CD8-positive, alpha-beta memory T cell (primary cell): ENCODE data around the gene TMED3. TPM values are rescaled to one million over a fixed set of nuclear protein-coding genes. Genes with fewer than 3 reads are reported as not detected.

ENCODE experiments used
- CTCF ChIA-PET: fragments of 350-600 bp; sonication (Branson Sonifier 250); formaldehyde crosslinking; loops from one replicate; lab custom pipeline; 2021; ENCODE audit warnings: antibody characterized with exemption; lab: Charles Lee
- POLR2A ChIA-PET: fragments of 350-600 bp; sonication (Branson Sonifier 250); formaldehyde crosslinking; loops from one replicate; lab custom pipeline; 2021; ENCODE audit warnings: antibody characterized with exemption; lab: Charles Lee
- DNase-seq, 5 donors: peaks; one replicate each; pipeline versions ENCODE4 v3.0.0 to v3.0.0-alpha.2; 2020 to 2022; ENCODE audit warnings: mixed read lengths in 1 of 5
- H3K27ac ChIP-seq: one replicate; pipeline ENCODE4 v1.7.0; 2013; ENCODE audit warnings: low read depth, mild to moderate bottlenecking, low read length, moderate library complexity
- H3K27me3 ChIP-seq: 2 replicates; pipeline ENCODE4 v1.7.0; 2013; ENCODE audit warnings: low read length, mild to moderate bottlenecking; ENCODE audit not compliant: insufficient read depth, poor library complexity, severe bottlenecking
- H3K36me3 ChIP-seq: 2 replicates; pipeline ENCODE4 v1.7.0; 2013; ENCODE audit warnings: mild to moderate bottlenecking, low read length, moderate library complexity; ENCODE audit not compliant: insufficient read depth
- H3K4me1 ChIP-seq: 2 replicates; pipeline ENCODE4 v1.7.0; 2013; ENCODE audit warnings: mild to moderate bottlenecking, low read length, moderate library complexity; ENCODE audit not compliant: insufficient read depth
- H3K4me3 ChIP-seq: 2 replicates; pipeline ENCODE4 v1.7.0; 2013; ENCODE audit warnings: mild to moderate bottlenecking, low read length
- H3K9me3 ChIP-seq: 2 replicates; pipeline ENCODE4 v1.7.0; 2013; ENCODE audit warnings: mild to moderate bottlenecking, low read length
- H3K27ac Mint-ChIP-seq, 8 donors: one replicate each; pipeline ENCODE4 v1.8.0; 2020 to 2021; ENCODE audit warnings: mixed read lengths in 8 of 8, mild to moderate bottlenecking in 6 of 8, inconsistent platforms in 3 of 8, moderate library complexity in 3 of 8
- H3K27me3 Mint-ChIP-seq, 2 donors: one replicate each; pipeline ENCODE4 v1.8.0; 2020 to 2021; ENCODE audit warnings: mixed read lengths in 2 of 2, mild to moderate bottlenecking in 1 of 2, moderate library complexity in 1 of 2
- H3K36me3 Mint-ChIP-seq, 3 donors: one replicate each; pipeline ENCODE4 v1.8.0; 2020 to 2021; ENCODE audit warnings: mixed read lengths in 3 of 3, inconsistent platforms in 1 of 3, mild to moderate bottlenecking in 1 of 3
- H3K4me1 Mint-ChIP-seq, 3 donors: one replicate each; pipeline ENCODE4 v1.8.0; 2020 to 2021; ENCODE audit warnings: mixed read lengths in 3 of 3, inconsistent platforms in 1 of 3, mild to moderate bottlenecking in 1 of 3
- H3K4me3 Mint-ChIP-seq, 7 donors: one replicate each; pipeline ENCODE4 v1.8.0; 2020 to 2021; ENCODE audit warnings: mixed read lengths in 7 of 7, mild to moderate bottlenecking in 6 of 7, moderate library complexity in 4 of 7, inconsistent platforms in 2 of 7
- H3K9me3 Mint-ChIP-seq, 5 donors: one replicate each; pipeline ENCODE4 v1.8.0; 2020 to 2022; ENCODE audit warnings: mixed read lengths in 5 of 5, mild to moderate bottlenecking in 3 of 5, moderate library complexity in 2 of 5, inconsistent platforms in 1 of 5
- polyA plus RNA-seq: library from polyadenylated mRNA; unstranded; fragments of 300-500 nt; fragmentation: Illumina TruSeq; gene quantifications from one replicate; pipeline ENCODE4 v1.2.3, GENCODE V29; 2021
- total RNA-seq, 2 experiments: library from RNA; stranded (reverse); gene quantifications; one replicate each; pipeline ENCODE4 v1.2.3, GENCODE V29; 2021

The TMED3 gene
- total and polyA plus RNA-seq, 3 experiments from 2014 or later: 46.9 to 53.5 (median 53.2) TPM

DNA sequence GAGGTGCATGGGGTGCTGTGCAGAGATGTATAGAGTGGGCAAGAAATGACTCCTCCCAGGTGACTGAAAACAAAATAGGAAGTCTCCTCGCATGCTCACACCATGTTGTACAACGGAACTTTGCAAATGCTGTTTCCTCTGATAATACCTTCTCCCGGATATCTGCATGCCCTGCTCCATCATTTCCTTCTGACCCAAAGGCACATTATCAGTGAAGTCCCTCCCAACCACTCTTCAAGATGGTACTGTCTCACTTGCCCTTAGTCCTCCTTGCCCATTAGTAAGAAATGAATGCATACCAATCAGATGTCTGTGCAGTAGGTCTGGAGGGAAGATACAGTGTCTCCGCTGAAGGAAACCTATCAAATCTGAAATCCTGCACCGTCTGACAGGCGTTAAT is 12.0 kb downstream of the TMED3 start:
- no peak overlapping the region for H3K27ac ChIP-seq
- H3K36me3 Mint-ChIP-seq: peaks cover 20 to 93% (median 46%) of the 10 kb centered on the region in 3 donors
- DNase-seq: no peak
- H3K27ac Mint-ChIP-seq: no peak overlapping the region
- no peaks in the 10 kb centered on the region for H3K9me3 ChIP-seq
- H3K27me3 Mint-ChIP-seq: no peaks in the 10 kb centered on the region
- peaks cover 33% of the 10 kb centered on the region for H3K36me3 ChIP-seq
- no peak overlapping the region for H3K4me3 ChIP-seq
- H3K4me1 ChIP-seq: no peaks in the 10 kb centered on the region
- no peaks in the 10 kb centered on the region for H3K27me3 ChIP-seq
- H3K4me1 Mint-ChIP-seq: peaks cover 26 to 31% (median 27%) of the 10 kb centered on the region in 3 donors
- H3K9me3 Mint-ChIP-seq: no peaks in the 10 kb centered on the region
- ChIA-PET CTCF (no interaction called here), POLR2A (no interaction called here)
- no peak overlapping the region for H3K4me3 Mint-ChIP-seq

- Mint-ChIP-seq H3K27ac (no peak overlapping the region), H3K9me3 (no peaks in the 10 kb centered on the region), H3K36me3 (peaks cover 11 to 45% (median 22%) of the 10 kb centered on the region in 3 donors), H3K27me3 (no peaks in the 10 kb centered on the region), H3K4me3 (no peak overlapping the region), H3K4me1 (no peaks in the 10 kb centered on the region)
- Histone ChIP-seq H3K9me3 (no peaks in the 10 kb centered on the region), H3K27me3 (no peaks in the 10 kb centered on the region), H3K4me1 (no peaks in the 10 kb centered on the region), H3K27ac (no peak overlapping the region), H3K4me3 (no peak overlapping the region), H3K36me3 (peaks cover 4% of the 10 kb centered on the region)
- ChIA-PET POLR2A (no interaction called here), CTCF (no interaction called here)
- DNase-seq: no peak
Measured at GRCh38 chr15:79329171-79329611, 18.3 kb downstream of the TMED3 start.

DNA sequence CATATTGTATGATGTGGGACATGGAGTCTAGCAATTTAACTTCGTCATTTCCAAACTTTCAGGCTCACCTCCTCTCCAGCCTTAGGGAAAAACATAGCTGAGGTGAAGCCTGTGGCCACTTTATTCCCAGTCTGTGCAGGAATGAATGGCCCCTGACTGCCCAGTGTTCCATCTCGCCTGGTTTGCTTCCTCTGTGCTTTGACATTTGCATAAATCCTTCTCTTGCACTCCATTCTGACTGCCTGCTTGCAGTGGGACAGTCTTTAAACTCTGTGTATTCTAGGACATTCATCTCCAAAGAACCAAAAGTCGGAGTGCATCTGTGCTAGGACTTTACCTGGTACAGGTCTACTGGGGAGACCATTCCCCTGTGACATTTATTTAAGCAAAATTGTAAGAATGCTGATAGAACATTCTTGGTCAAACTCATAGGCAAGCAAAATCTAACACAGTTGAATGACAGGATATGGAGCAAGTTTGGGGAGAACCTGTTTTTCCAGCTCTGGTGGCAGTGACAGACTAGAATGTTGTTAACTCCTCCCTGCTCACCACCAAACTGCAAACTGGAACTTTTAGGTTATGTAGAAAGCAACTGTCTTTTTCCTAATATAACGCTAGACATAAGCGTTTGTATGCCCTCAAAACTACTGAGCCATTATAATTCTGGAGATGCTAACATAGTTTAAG is 22.1 kb downstream of the TMED3 start:
- Mint-ChIP-seq H3K9me3 (no peaks in the 10 kb centered on the region), H3K36me3 (peaks cover 5 to 10% (median 7%) of the 10 kb centered on the region in 3 donors), H3K4me3 (no peak overlapping the region), H3K4me1 (peaks cover 3 to 8% (median 8%) of the 10 kb centered on the region in 3 donors), H3K27ac (no peak overlapping the region), H3K27me3 (no peaks in the 10 kb centered on the region)
- Histone ChIP-seq H3K27ac (no peak overlapping the region), H3K4me1 (no peaks in the 10 kb centered on the region), H3K36me3 (no peaks in the 10 kb centered on the region), H3K4me3 (no peak overlapping the region), H3K9me3 (no peaks in the 10 kb centered on the region), H3K27me3 (no peaks in the 10 kb centered on the region)
- ChIA-PET CTCF (no interaction called here), POLR2A (no interaction called here)
- DNase-seq: no peak

DNA sequence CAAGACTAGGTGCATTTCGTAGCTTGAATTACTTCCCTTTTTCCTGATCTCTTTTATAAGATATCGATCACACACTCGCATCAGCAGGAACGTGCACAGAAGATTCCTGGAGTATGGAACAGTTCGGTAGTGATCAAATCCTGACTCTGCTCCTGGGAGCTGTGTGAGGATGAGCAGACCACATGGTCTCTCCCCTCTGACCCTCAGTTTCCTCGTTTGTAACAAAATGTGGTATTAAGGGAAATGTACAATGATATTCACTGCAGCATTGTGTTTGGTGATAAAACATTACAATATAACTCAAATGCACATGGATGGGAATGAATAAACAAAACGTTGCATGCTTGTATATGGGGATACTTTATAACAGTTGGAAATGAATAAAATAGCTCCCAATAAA is 26.7 kb downstream of the TMED3 start:
- H3K36me3 Mint-ChIP-seq: no peaks in the 10 kb centered on the region
- ChIA-PET POLR2A (no interaction called here), CTCF (no interaction called here)
- Histone ChIP-seq H3K4me3 (no peak overlapping the region), H3K4me1 (no peaks in the 10 kb centered on the region), H3K27ac (no peak overlapping the region), H3K9me3 (no peaks in the 10 kb centered on the region), H3K27me3 (no peaks in the 10 kb centered on the region), H3K36me3 (no peaks in the 10 kb centered on the region)
- H3K4me1 Mint-ChIP-seq: peaks cover 3 to 8% (median 8%) of the 10 kb centered on the region in 3 donors
- H3K27ac Mint-ChIP-seq: no peak overlapping the region
- no peaks in the 10 kb centered on the region for H3K9me3 Mint-ChIP-seq
- no peak for DNase-seq
- H3K4me3 Mint-ChIP-seq: no peak overlapping the region
- H3K27me3 Mint-ChIP-seq: no peaks in the 10 kb centered on the region

GRCh38 chr15:79339588-79340314 is 28.8 kb downstream of the TMED3 start:
- Histone ChIP-seq H3K36me3 (no peaks in the 10 kb centered on the region), H3K27ac (no peak overlapping the region), H3K9me3 (no peaks in the 10 kb centered on the region), H3K4me1 (no peaks in the 10 kb centered on the region), H3K27me3 (no peaks in the 10 kb centered on the region), H3K4me3 (no peak overlapping the region)
- Mint-ChIP-seq H3K27ac (peak overlapping the region in 1 of 8 donors; percentile 45), H3K4me3 (no peak overlapping the region), H3K9me3 (no peaks in the 10 kb centered on the region), H3K36me3 (no peaks in the 10 kb centered on the region), H3K4me1 (peaks cover 3 to 8% (median 8%) of the 10 kb centered on the region in 3 donors), H3K27me3 (no peaks in the 10 kb centered on the region)
- DNase-seq: no peak
- CTCF ChIA-PET: interaction anchor here (1.0 to 1.3 kb wide), 5 partner anchors 14 to 653 kb away, joined by 3 to 4 read pairs (median 3); partner anchors contain the start of gene TMED3
- POLR2A ChIA-PET: no interaction called here

GRCh38 chr15:79340315-79340602 is 29.3 kb downstream of the TMED3 start:
- DNase-seq: no peak
- H3K4me1 ChIP-seq: no peaks in the 10 kb centered on the region
- Mint-ChIP-seq H3K27ac (no peak overlapping the region), H3K27me3 (no peaks in the 10 kb centered on the region), H3K36me3 (peaks cover 0 to under 1% (median 0%) of the 10 kb centered on the region in 3 donors), H3K9me3 (no peaks in the 10 kb centered on the region), H3K4me1 (peaks cover 3 to 8% (median 8%) of the 10 kb centered on the region in 3 donors), H3K4me3 (no peak overlapping the region)
- H3K27ac ChIP-seq: no peak overlapping the region
- no peaks in the 10 kb centered on the region for H3K27me3 ChIP-seq
- POLR2A ChIA-PET: no interaction called here
- H3K9me3 ChIP-seq: no peaks in the 10 kb centered on the region
- no peaks in the 10 kb centered on the region for H3K36me3 ChIP-seq
- CTCF ChIA-PET: interaction anchor here (1.0 to 1.3 kb wide), 4 partner anchors 29 to 653 kb away, joined by 3 to 4 read pairs (median 3); partner anchors contain the start of gene TMED3
- no peak overlapping the region for H3K4me3 ChIP-seq

- no peak for DNase-seq
- no peaks in the 10 kb centered on the region for H3K9me3 Mint-ChIP-seq
- peaks cover 0 to 2% (median 0%) of the 10 kb centered on the region in 3 donors for H3K36me3 Mint-ChIP-seq
- no peak overlapping the region for H3K27ac Mint-ChIP-seq
- peaks cover 3 to 8% (median 6%) of the 10 kb centered on the region in 3 donors for H3K4me1 Mint-ChIP-seq
- Histone ChIP-seq H3K9me3 (no peaks in the 10 kb centered on the region), H3K4me3 (no peak overlapping the region), H3K27ac (no peak overlapping the region), H3K4me1 (no peaks in the 10 kb centered on the region), H3K27me3 (no peaks in the 10 kb centered on the region), H3K36me3 (no peaks in the 10 kb centered on the region)
- POLR2A ChIA-PET: interaction anchor here (0.8 kb wide), 1 partner anchor 30 kb away, joined by 4 read pairs; no protein-coding TSS in a partner anchor
- CTCF ChIA-PET: no interaction called here
- no peaks in the 10 kb centered on the region for H3K27me3 Mint-ChIP-seq
- no peak overlapping the region for H3K4me3 Mint-ChIP-seq
Measured at GRCh38 chr15:79341396-79341795, 30.5 kb downstream of the TMED3 start.

- H3K4me1 Mint-ChIP-seq: no peaks in the 10 kb centered on the region
- Histone ChIP-seq H3K4me1 (no peaks in the 10 kb centered on the region), H3K36me3 (no peaks in the 10 kb centered on the region), H3K27me3 (no peaks in the 10 kb centered on the region), H3K4me3 (no peak overlapping the region), H3K9me3 (no peaks in the 10 kb centered on the region), H3K27ac (no peak overlapping the region)
- H3K27me3 Mint-ChIP-seq: no peaks in the 10 kb centered on the region
- DNase-seq: no peak
- no peak overlapping the region for H3K27ac Mint-ChIP-seq
- ChIA-PET POLR2A (no interaction called here), CTCF (no interaction called here)
- H3K9me3 Mint-ChIP-seq: no peaks in the 10 kb centered on the region
- no peak overlapping the region for H3K4me3 Mint-ChIP-seq
- H3K36me3 Mint-ChIP-seq: peaks cover 0 to 12% (median 2%) of the 10 kb centered on the region in 3 donors
Measured at GRCh38 chr15:79349525-79349924, 38.6 kb downstream of the TMED3 start.
